Gastroesophageal sphincter (tissue), 4 donors: ENCODE measurements around the gene TNFRSF14. TPM values are rescaled to one million over a fixed set of nuclear protein-coding genes. Genes with fewer than 3 reads are reported as not detected.

ENCODE experiments used
- ATAC-seq: fragments of 150-250 bp; one replicate; pipeline ENCODE4 v1.9.1; 2016; ENCODE audit warnings: mild to moderate bottlenecking, moderate library complexity
- H3K27ac ChIP-seq, 4 donors: fragments of 200-600 bp; sonication (generic) in 3 of 4; 1 replicate in 3 of 4; 2 replicates in 1 of 4; pipeline ENCODE4 v1.5.1; 2016 to 2019
- H3K27me3 ChIP-seq: fragments of 200-600 bp; sonication (generic); one replicate; pipeline ENCODE4 v1.5.1; 2019
- H3K36me3 ChIP-seq, 2 donors: fragments of 200-600 bp; sonication (generic); one replicate each; pipeline ENCODE4 v1.5.1; 2019; ENCODE audit warnings: control low read depth in 1 of 2
- H3K4me1 ChIP-seq, 3 donors: fragments of 200-600 bp; sonication (generic); 1 replicate in 2 of 3; 2 replicates in 1 of 3; pipeline ENCODE4 v1.5.1; 2016 to 2019; ENCODE audit warnings: control low read depth in 2 of 3
- H3K4me3 ChIP-seq, 2 donors: fragments of 200-600 bp; sonication (generic); one replicate each; pipeline ENCODE4 v1.5.1; 2019; ENCODE audit warnings: mild to moderate bottlenecking in 1 of 2, moderate library complexity in 1 of 2
- H3K9me3 ChIP-seq, 3 donors: fragments of 200-600 bp; sonication (generic); one replicate each; pipeline ENCODE4 v1.5.1; 2017 to 2019; ENCODE audit warnings: control low read depth in 2 of 3
- EP300 ChIP-seq: sonication (generic); formaldehyde crosslinking; IDR thresholded peaks from one replicate; pipeline ENCODE4 v1.6.1; 2017; ENCODE audit warnings: antibody characterized with exemption, mild to moderate bottlenecking
- POLR2A ChIP-seq, 2 donors: fragments of 450-650 bp; IDR thresholded peaks; one replicate each; pipeline ENCODE4 v1.6.1; 2017; ENCODE audit warnings: antibody characterized with exemption in 2 of 2, mild to moderate bottlenecking in 2 of 2, moderate library complexity in 1 of 2
- POLR2AphosphoS5 ChIP-seq: sonication (generic); formaldehyde crosslinking; IDR thresholded peaks from one replicate; pipeline ENCODE4 v1.6.1; 2017; ENCODE audit warnings: antibody characterized with exemption
- WGBS, 2 donors: methylation state at CpG; one replicate each; pipeline ENCODE4 v1.1.5; 2018; ENCODE audit warnings: low coverage in 1 of 2; 5-methylcytosine and 5-hydroxymethylcytosine counted together
- total RNA-seq, 4 donors: library from RNA; depleted of rRNA; stranded (reverse); fragments of >200 nt; gene quantifications; one replicate each; pipeline ENCODE4 v1.1.0, GENCODE V29; 2016
- TF ChIP-seq, protein P1 (sequence below), 4 experiments: fragments of 200-600 bp in 2 of 4; fragments of 450-650 bp in 2 of 4; sonication (generic) in 1 of 4; IDR thresholded peaks; one replicate each; pipeline ENCODE4 v1.5.1; 2017 to 2019; ENCODE audit warnings: antibody characterized with exemption in 4 of 4, mild to moderate bottlenecking in 2 of 4, moderate library complexity in 2 of 4

Gene TNFRSF14
- total RNA-seq = 10 to 100 TPM; 23.0 to 81.6 (median 36.9) TPM

DNA sequence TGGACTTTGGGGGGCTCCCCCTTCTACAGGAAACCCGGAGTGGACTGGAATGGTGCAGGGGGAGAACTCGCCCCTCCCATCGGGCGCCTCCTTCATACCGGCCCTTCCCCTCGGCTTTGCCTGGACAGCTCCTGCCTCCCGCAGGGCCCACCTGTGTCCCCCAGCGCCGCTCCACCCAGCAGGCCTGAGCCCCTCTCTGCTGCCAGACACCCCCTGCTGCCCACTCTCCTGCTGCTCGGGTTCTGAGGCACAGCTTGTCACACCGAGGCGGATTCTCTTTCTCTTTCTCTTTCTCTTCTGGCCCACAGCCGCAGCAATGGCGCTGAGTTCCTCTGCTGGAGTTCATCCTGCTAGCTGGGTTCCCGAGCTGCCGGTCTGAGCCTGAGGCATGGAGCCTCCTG is at the start of gene TNFRSF14:
TSS of gene TNFRSF14 (plus strand) at position 95 of the 401 bp plus-strand sequence. CDS start at position 389, 294 bp downstream.
- Histone ChIP-seq H3K4me3 (peak within 1 kb of the TSS; percentile 58 to 64), H3K9me3 (no peaks in the 10 kb centered on the region), H3K27ac (peak within 1 kb of the TSS; percentile 51 to 90 (median 86)), H3K36me3 (peaks cover 0 to 34% of the 10 kb centered on the region in 2 donors), H3K4me1 (peaks cover 0 to 63% (median 18%) of the 10 kb centered on the region in 3 donors), H3K27me3 (peaks cover 5% of the 10 kb centered on the region)
- TF ChIP-seq EP300 = no peak
- no peak for TF ChIP-seq POLR2AphosphoS5
- TF ChIP-seq POLR2A (IDR thresholded peaks at IDR 0.05) = peak in 1 of 2 donors; percentile 3
- TF ChIP-seq, protein P1, sequence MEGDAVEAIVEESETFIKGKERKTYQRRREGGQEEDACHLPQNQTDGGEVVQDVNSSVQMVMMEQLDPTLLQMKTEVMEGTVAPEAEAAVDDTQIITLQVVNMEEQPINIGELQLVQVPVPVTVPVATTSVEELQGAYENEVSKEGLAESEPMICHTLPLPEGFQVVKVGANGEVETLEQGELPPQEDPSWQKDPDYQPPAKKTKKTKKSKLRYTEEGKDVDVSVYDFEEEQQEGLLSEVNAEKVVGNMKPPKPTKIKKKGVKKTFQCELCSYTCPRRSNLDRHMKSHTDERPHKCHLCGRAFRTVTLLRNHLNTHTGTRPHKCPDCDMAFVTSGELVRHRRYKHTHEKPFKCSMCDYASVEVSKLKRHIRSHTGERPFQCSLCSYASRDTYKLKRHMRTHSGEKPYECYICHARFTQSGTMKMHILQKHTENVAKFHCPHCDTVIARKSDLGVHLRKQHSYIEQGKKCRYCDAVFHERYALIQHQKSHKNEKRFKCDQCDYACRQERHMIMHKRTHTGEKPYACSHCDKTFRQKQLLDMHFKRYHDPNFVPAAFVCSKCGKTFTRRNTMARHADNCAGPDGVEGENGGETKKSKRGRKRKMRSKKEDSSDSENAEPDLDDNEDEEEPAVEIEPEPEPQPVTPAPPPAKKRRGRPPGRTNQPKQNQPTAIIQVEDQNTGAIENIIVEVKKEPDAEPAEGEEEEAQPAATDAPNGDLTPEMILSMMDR (IDR thresholded peaks at IDR 0.05) = peak in 1 of 4 experiments; percentile 11
- 0% methylated on average over 6 to 15 of the region's 16 CpGs for WGBS, 2 donors
- peak; percentile 55 for ATAC-seq

DNA sequence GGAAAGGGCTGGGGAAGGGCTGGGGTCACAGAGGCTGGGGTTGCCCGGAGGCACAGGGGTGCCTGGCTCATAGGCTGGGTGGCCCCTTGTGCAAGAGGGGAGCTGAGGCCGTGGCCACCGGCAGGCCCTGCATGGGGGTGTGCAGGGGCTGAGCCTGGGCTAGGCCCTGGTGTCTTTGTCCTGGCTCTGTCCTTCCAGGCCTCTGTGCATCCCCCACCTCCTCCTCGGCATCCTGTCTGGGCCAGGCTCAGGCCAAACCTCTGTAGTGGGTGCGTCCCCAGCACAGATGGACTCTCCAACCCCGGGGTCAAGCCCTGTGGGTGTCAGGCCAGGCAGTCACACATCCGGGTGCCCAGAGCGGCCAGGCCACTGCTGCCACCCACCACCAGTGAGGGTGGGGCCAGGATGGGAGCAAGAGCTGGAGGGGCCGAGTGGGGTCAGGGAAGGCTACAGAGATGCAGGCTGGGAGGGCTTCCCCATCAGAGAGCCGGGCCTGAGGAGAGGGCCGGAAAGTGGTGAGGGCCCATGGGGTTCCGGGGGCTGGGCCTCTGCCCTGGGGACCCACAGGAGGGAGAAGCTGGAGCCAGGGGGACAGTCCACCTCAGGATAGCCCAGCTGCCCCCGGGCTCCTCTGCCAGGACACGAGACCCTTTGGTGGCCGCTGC is 49.1 kb upstream of the TNFRSF14 start:
- Histone ChIP-seq H3K9me3 (no peaks in the 10 kb centered on the region), H3K36me3 (peaks cover 0 to 48% of the 10 kb centered on the region in 2 donors), H3K27ac (no peak overlapping the region), H3K27me3 (peaks cover 42% of the 10 kb centered on the region), H3K4me3 (no peak overlapping the region), H3K4me1 (peaks cover 0 to 35% (median 0%) of the 10 kb centered on the region in 3 donors)
- 19 to 60% methylated on average over 1 to 3 of the region's 15 CpGs for WGBS, 2 donors
- ATAC-seq = no peak
- TF ChIP-seq POLR2A (IDR thresholded peaks at IDR 0.05) (no peak), POLR2AphosphoS5 (no peak), EP300 (no peak)
- TF ChIP-seq, protein P1 (IDR thresholded peaks at IDR 0.05) = no peak

DNA sequence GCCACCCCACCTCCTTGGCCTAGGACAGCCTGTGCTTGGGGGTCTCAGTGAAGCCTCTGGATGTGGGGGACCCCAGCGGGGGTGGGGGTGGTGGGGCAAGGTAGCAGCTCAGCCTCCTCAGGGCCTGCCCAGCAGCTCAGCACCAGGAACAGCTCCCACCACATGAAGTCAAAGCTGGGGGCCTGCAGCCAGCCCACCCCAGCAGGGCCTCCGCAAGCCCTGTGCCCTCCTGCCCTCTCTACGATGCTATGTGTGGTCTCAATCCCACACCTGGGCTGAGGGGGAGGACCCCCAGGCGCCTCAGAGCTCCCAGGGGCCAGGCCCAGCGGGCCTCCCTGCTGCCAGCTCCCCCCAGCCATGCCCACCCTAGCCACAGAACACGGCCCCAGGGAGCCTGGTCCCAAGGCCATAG is 48.4 kb upstream of the TNFRSF14 start:
- ATAC-seq = no peak

DNA sequence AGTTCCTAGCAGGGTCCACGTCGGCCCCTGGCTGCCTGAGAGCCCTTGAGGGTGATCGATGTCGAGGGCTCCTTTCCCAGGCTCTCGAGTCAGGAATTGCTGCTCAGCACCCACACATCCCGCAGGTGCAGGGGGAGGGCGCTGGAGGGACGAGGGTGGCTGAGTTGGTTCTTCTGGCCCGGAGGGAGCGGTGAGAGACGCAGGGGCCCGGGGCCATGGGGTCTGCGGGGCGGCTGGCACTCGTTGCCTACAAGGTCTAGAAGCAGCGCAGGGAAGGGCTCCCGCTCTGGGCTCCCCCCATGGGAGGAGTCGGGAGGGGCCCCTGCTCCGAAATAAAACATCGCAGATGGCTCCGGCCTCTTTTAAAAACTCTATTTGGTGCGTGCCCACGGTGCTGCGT is 48.0 kb upstream of the TNFRSF14 start:
- Histone ChIP-seq H3K27ac (no peak overlapping the region), H3K27me3 (peaks cover 30% of the 10 kb centered on the region), H3K4me3 (no peak overlapping the region), H3K36me3 (peaks cover 0 to 59% of the 10 kb centered on the region in 2 donors), H3K4me1 (peaks cover 0 to 33% (median 0%) of the 10 kb centered on the region in 3 donors), H3K9me3 (no peaks in the 10 kb centered on the region)
- ATAC-seq = no peak
- 82 to 91% methylated on average over 2 to 6 of the region's 24 CpGs for WGBS, 2 donors
- no peak for TF ChIP-seq POLR2A (IDR thresholded peaks at IDR 0.05)

More for the DNA sequence above, 48.4 kb upstream of the TNFRSF14 start:
- H3K27me3 ChIP-seq = peaks cover 34% of the 10 kb centered on the region
- peaks cover 0 to 35% (median 0%) of the 10 kb centered on the region in 3 donors for H3K4me1 ChIP-seq
- TF ChIP-seq, protein P1 (IDR thresholded peaks at IDR 0.05) = no peak
- TF ChIP-seq POLR2A (IDR thresholded peaks at IDR 0.05) (no peak), EP300 (no peak)
- no CpG with 5 or more reads among the region's 6 CpGs for WGBS, 2 donors
- no peak overlapping the region for H3K27ac ChIP-seq
- H3K36me3 ChIP-seq = peaks cover 0 to 55% of the 10 kb centered on the region in 2 donors
- no peaks in the 10 kb centered on the region for H3K9me3 ChIP-seq
- no peak overlapping the region for H3K4me3 ChIP-seq

DNA sequence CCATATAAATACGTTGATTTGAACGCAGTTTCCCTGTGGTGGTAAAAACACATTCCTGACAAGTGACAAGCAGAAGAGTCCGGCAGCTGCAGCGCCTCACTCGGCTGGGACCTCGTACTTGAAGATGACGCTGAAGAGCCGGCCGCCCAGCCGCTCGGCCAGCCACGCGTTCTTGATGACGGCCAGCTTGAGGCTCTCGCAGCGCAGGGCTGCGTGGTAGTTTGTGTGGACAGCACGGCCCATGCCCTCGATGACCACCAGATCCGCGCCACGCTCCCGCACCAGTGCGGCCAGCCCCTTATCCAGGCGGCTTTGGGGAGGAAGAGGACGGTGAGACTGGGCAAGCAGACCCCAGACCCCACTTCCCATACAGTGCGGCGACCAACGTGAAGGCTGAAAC is 47.4 kb upstream of the TNFRSF14 start:
- ATAC-seq = no peak
- H3K4me1 ChIP-seq = peaks cover 0 to 28% (median 0%) of the 10 kb centered on the region in 3 donors
- 70 to 81% methylated on average over 2 to 5 of the region's 29 CpGs for WGBS, 2 donors
- TF ChIP-seq POLR2AphosphoS5 (no peak), POLR2A (IDR thresholded peaks at IDR 0.05) (no peak), EP300 (no peak)
- TF ChIP-seq, protein P1 (IDR thresholded peaks at IDR 0.05) = no peak
- no peak overlapping the region for H3K27ac ChIP-seq
- H3K36me3 ChIP-seq = peaks cover 0 to 65% of the 10 kb centered on the region in 2 donors
- peaks cover 24% of the 10 kb centered on the region for H3K27me3 ChIP-seq
- H3K9me3 ChIP-seq = no peaks in the 10 kb centered on the region
- no peak overlapping the region for H3K4me3 ChIP-seq
